Measurements from ENCODE around the gene CCDC92B. TPM values are rescaled to one million over a fixed set of nuclear protein-coding genes. Genes with fewer than 3 reads are reported as not detected.

Gene CCDC92B
- total and polyA plus RNA-seq, 2 of the 13 experiments (the other 11 are each of a cell fraction or from before 2014, with no cell fraction given) = not detected

DNA sequence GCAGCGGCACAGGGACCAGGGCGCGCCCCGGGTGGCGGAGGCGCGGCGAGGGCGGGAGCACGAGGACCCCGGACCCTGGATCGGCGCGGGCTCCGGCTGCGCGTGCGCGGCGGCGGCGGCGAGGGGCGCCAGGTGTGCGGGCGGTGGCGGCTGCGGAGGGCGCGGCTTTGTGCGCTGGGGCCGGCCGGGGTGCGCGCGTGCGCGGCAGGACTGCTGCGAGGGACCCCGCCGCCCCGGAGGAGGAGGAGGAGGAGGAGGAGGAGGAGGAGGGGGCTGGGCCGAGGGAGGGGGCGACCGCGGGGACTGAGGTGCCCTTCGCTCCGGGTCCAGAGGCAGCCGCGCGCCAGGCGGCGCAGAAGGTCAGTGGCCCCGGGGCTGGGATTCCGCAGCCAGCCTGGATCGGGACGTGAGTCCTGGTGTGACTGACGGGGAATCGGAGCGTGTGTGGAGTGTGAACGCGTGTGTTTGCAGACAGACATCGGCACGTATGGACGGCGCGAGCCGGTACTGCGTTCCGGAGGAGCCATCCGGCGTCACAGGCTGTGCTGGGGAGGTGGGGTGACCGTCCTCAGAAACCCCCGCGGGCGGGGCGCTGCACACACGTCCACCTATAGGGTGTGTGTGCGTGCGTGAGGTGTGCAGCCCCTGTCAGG is 27.3 kb upstream of the CCDC92B start:
- Histone ChIP-seq H3K4me1 (ENCODE audit: insufficient read depth, low read length) (peaks cover 9% of the 10 kb centered on the region; the same call in 1 of the 2 replicates), H3K9me3 (ENCODE audit: low read length) (no peaks in the 10 kb centered on the region), H3K4me3 (replicated peaks in 1 of 3; ENCODE audit: insufficient read depth in 1 of 3, low read depth in 2 of 3, low read length in 3 of 3) (peak overlapping the region; percentile 34 to 86 (median 72); a peak in 5 of 6 replicates), H2AFZ (ENCODE audit: low read length) (no peak overlapping the region), H3K4me2 (ENCODE audit: low read depth, low read length) (peak overlapping the region; percentile 98), H3K27me3 (ENCODE audit: control insufficient read depth in 1 of 2, insufficient read depth in 2 of 2, low read length in 2 of 2) (peaks cover 0 to 14% of the 10 kb centered on the region in 2 experiments; a peak in 2 of 5 replicates), H3K27ac (ENCODE audit: extremely low read length, insufficient read depth, low read length) (peak overlapping the region; percentile 25), H3K79me2 (ENCODE audit: insufficient read depth, low read length) (no peaks in the 10 kb centered on the region), H4K20me1 (ENCODE audit: insufficient read depth, low read length) (no peaks in the 10 kb centered on the region), H3K36me3 (replicated peaks in 1 of 2; ENCODE audit: control insufficient read depth in 1 of 2, insufficient read depth in 2 of 2, low read length in 2 of 2) (no peaks in the 10 kb centered on the region), H3K9ac (ENCODE audit: insufficient read depth, low read depth, low read length) (peak overlapping the region; percentile 30; the same call in 1 of the 2 replicates)
- ChIA-PET CTCF (ENCODE audit: low intra/inter-chr PET ratio, low total read pairs) (interaction anchor here (1.3 kb wide), 1 partner anchor 9 kb away, joined by 3 read pairs; no protein-coding TSS in a partner anchor), POLR2A (no interaction called here)
- intact Hi-C loops (cut with micrococcal nuclease; ENCODE audit: unreplicated experiment) (no loop called here), in situ Hi-C loops (cut with HindIII; ENCODE audit: extremely low pct_ligation_motif_present, low pct_unique_long_range_greater_than_20kb) (no loop called here)
- FAIRE-seq = no peak
- no TSS peak for BruUV-seq (replicated peaks)
- peak; percentile 83 for ATAC-seq
- DNase-seq (ENCODE audit: low spot score) = peak; percentile 34
- WGBS (ENCODE audit: low lambda C conversion rate) = 0% methylated on average over 5 of the region's 80 CpGs
- TF ChIP-seq BCL6 (CRISPR knock-in tag; IDR thresholded peaks at IDR 0.05) (peak; percentile 32; the same call in 1 of the 2 replicates), CTCF (CRISPR knock-in tag; IDR thresholded peaks at IDR 0.05) (peak; percentile 37), ZBTB7B (CRISPR knock-in tag; IDR thresholded peaks at IDR 0.05) (0 out of 2 replicates have a peak, but pooled peaks have one; percentile 36), ZSCAN31 (CRISPR knock-in tag; IDR thresholded peaks at IDR 0.05; ENCODE audit: low read depth) (peak; percentile 27; the same call in 1 of the 2 replicates), DNMT1 (CRISPR knock-in tag; IDR thresholded peaks at IDR 0.05) (peak; percentile 63; the same call in 1 of the 2 replicates), FOXP4 (CRISPR knock-in tag; IDR thresholded peaks at IDR 0.05) (peak; percentile 31; the same call in 1 of the 2 replicates), NRL (CRISPR knock-in tag; IDR thresholded peaks at IDR 0.05; ENCODE audit: borderline replicate concordance) (no peak), NR2C2 (CRISPR knock-in tag; IDR thresholded peaks at IDR 0.05; ENCODE audit: borderline replicate concordance) (peak; percentile 27; the same call in 1 of the 2 replicates), RXRA (CRISPR knock-in tag; IDR thresholded peaks at IDR 0.05) (peak; percentile 85), ATF2 (CRISPR knock-in tag; IDR thresholded peaks at IDR 0.05) (no peak), ZNF264 (CRISPR knock-in tag; IDR thresholded peaks at IDR 0.05) (peak; percentile 36; the same call in 1 of the 2 replicates), IRF2 (CRISPR knock-in tag; IDR thresholded peaks at IDR 0.05) (peak; percentile 24; the same call in 1 of the 2 replicates), FOXO1 (CRISPR knock-in tag; IDR thresholded peaks at IDR 0.05) (peak; percentile 51; the same call in 1 of the 2 replicates), TEAD3 (CRISPR knock-in tag; optimal IDR thresholded peaks at IDR 0.05; ENCODE audit: borderline replicate concordance) (peak; percentile 78), HNRNPK (IDR thresholded peaks at IDR 0.05; ENCODE audit: low read depth, low read length, poor library complexity, severe bottlenecking) (peak; percentile 73), REPIN1 (CRISPR knock-in tag; IDR thresholded peaks at IDR 0.05; ENCODE audit: borderline replicate concordance, low read depth) (peak; percentile 66; the same call in 1 of the 2 replicates)
- TF ChIP-seq, protein P1, sequence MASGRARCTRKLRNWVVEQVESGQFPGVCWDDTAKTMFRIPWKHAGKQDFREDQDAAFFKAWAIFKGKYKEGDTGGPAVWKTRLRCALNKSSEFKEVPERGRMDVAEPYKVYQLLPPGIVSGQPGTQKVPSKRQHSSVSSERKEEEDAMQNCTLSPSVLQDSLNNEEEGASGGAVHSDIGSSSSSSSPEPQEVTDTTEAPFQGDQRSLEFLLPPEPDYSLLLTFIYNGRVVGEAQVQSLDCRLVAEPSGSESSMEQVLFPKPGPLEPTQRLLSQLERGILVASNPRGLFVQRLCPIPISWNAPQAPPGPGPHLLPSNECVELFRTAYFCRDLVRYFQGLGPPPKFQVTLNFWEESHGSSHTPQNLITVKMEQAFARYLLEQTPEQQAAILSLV (CRISPR knock-in tag; IDR thresholded peaks at IDR 0.05; ENCODE audit: borderline replicate concordance) = peak; percentile 54; the same call in 1 of the 2 replicates
